ENCODE measurements around the gene NUDT14.
A peak's percentile ranks its signal among the peaks of the same experiment; 100 is the strongest.

Gene NUDT14

DNA sequence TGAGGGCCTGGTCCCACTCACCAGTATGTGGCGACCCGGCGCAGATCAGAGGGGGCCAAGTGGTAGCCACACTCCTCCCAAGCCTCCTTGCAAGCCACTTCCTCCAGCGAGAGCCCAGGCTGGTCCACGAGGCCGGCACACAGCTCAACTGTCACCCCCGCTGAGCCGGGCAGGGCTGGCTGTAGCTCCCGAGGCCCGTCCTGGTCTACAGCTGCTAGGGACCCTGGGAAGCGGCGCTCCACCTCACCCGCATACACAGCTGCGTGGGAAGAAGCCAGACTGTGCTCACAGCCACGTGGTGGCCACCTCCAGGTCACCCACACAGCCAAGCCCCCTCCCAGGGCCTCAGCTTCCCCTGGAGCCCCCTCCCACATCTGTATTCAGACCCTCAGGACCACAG is 4.6 kb downstream of the NUDT14 start:
- DNase-seq (ENCODE audit: low read depth in 3 of 3, low spot score in 1 of 3) = no peak

DNA sequence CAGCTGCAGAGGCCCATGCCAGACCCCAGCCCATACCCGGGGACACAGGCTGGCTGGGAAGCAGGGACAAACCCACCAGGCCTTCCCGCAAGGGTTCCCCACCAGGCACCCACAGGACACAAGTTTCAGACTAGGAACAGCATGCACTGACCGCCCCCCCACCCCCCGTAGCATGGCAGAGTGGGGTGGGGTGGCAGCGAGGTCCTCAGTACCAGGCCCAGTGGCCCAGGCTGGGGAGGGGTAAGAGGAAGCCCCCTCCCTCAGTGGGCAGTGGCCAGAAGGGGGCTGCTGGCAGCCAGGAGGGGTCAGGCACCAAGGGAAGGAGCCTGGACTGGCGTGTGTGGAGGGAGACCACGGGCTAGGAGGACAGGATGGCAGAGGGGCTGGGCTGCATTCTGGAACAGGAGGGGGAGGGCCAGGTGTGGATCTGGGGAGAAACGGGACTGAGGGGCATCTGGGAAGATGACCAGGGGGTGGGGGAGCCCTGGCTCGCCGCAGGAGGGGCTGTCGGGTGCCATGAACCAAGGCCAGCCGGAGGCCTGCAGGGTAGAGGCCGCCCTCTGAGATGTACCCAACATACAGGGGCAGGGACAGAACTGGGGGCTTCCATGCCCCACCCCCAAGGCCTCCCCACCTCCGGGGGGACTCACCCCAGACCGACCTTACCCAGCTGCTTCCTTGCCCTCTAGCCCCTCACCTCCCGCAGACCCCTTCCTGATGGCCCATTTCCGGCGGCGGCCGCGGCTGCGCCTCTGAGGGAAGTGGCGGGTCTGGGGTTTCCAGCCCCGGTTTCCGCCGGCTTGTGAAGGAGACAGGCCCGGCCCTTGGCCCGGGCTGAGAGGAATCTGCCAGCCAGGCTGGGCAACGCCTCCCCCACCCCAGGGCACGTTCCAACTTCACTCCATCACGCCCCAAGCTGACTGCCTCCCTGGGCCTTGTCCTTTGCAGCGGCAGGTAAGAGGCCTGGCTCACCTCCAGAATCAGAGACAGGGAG is 6.9 kb downstream of the NUDT14 start:
- DNase-seq (ENCODE audit: low read depth in 3 of 3, low spot score in 1 of 3) = no peak

DNA sequence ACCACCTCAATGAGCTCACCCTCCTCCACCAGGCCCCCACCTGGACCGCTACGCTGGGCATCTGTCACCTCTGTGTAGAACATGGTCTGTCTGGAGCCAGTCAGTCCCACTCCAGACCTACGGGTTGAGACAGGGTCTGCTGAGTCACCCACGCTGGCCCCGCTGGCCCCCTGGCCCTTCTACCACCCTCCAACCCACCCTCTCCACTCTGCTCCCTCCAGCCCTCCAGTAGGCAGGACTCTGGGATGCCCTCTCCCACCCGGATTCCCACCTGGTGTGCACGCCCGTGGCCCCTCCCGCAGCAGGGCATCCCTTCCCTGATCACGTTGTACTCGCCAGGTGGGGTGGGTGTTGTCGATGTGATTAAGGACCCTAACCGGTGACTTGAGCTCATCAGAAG is 8.0 kb downstream of the NUDT14 start:
- DNase-seq (ENCODE audit: low read depth in 3 of 3, low spot score in 1 of 3) = no peak

DNA sequence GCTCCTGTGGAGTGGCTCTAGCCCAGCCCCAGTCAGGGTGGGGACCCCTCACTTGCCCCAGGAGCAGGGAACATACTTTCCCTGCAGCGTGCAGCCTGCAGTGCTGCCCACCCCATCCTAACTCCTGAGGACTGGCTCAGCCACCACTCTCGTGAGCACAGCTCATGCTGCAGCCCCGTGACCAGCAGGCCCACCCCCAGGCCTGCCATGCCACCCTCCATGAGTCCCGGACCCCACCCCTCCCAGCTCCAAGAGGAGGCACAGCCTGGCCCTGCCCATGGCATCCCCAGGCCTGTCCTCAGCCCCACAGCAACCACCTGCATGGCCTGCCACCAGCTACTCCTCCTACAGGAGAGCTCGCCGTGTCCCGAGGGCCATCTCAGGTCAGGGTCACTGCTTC is 8.6 kb downstream of the NUDT14 start:
- no peak for DNase-seq (ENCODE audit: low read depth in 3 of 3, low spot score in 1 of 3)

DNA sequence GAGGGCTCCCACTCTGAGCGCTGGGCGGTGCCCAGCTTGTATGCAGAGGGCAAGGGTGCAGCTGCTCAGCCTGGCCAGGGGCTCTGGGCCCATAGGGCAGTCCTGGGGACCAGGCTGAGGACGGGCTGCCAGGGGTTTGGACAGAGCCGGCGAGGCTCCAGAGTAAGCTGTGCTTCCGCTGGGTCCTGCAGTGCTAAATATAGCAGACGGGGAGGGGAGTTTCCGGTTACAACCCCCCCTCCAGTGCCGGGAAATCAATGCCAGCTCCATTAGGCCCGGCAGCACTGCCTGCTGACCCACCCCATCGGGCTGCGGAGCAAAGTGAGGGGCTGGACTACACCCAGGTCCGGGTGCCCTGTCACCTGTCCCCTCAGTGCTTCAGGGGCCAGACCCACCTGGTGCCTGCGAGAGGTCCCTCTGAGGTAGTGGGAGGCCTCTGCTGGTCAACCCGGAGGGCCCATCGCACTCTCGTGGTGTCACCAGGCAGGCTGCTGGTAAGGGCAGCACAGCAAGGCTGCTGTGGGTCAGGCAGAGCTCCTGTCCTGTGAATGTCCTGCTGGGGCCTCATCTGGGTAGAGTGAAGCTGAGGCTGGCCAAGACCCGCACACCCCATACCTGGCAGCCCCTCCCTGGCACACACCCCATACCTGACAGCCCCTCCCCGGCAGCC is 10.0 kb downstream of the NUDT14 start:
- DNase-seq (ENCODE audit: low read depth in 3 of 3, low spot score in 1 of 3) = no peak

DNA sequence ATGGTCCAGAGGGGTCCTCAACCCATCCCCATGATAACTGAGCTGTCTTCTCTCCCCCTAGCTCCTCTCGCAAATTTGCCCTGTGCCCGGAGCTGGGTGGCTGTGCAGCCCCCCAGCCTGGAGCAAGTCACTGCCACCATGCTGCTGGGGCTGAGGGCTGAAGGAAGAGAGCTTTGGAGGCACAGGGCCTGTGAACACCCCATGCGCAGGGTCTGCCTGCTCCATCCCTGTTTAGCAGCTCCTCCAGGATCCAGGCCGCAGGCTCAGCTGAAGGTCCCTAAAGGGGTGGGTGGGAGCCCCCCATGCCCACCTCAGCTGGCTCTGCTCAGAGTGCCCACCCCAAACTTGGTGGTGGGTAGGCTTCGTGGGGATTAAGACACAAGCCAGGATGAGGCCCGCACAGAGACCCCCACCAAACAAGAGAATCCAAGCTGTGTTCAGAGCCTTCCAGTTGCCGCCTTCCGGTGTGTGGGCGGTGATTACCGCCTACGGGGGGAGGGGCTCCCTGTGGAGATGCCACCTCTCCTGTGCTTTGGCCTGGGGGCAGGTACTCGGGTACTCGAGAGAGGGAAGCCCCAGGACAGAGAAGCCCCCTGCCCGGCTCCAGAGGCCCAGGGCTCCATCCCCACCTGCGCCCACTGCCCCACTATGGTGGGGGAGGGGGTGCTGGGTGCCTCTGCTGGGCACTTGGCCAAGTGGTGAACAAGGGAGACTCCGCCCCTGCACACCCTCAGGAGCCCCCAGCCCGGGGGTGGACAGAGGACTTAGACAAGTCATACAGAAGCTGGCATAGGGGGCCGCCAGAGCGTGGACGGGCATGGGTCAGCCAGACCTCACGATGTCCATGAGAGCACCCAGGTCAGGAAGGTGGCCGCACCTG is 11.1 kb downstream of the NUDT14 start:
- no peak for DNase-seq (ENCODE audit: low read depth in 3 of 3, low spot score in 1 of 3)

DNA sequence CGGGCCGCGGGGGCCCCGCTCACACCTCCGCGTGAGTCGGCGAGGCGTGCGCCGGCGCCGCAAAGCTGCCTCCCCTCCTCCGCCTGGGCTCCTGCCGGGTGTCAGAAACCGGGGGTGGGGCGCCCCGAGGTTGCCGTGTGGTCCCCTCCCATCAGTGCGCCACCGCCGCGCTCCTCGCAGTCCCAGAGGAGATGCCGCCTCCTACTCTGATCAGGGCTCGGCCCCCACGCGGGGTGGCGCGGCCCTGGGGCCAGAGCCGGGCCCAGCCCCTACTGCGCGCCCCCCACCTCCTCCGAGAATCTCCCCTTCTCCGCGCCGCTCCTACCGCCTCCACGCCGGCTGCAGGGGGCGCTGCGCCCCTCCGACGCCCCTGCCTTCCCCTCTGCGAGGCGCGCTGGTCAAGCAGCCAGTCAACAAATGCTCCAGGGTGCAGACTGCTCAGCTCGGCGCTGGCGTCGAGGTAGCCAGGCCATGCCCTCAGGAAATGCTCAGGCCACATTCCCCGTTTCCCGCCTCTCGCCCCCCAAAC is 12.1 kb downstream of the NUDT14 start:
- no peak for DNase-seq (ENCODE audit: low read depth in 3 of 3, low spot score in 1 of 3)

DNA sequence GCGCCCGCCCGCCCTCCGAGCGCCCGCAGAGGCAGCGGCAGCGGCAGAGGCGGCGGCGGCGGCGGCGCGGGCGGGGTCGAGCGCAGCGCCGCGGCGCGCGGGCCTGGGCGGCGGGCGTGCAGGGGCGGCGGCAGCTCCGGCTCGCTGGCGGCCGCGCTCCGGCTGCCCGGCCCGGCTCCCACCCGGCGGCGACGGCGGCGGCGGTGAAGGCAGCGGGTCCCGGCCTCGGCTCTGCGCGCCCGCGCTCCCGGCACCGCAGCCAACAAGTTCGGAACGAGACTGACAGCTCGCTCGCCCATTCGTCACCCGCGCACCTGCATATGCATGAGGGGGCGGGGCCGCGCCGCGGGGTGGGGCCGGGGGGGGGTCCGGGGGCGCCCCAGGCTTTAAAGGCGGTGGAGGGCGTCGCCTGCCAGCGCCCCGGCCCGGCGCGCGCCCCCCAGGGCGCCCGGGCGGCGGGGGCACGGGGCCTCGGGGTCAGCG is 12.6 kb downstream of the NUDT14 start, which contains the start of gene JAG2:
JAG2 (minus strand) TSS at position 281 of the 483 bp plus-strand sequence. CDS start 356 bp downstream, outside the sequence.
- peak in 1 of 3 donors; percentile 42 for DNase-seq (ENCODE audit: low read depth in 3 of 3, low spot score in 1 of 3)

DNA sequence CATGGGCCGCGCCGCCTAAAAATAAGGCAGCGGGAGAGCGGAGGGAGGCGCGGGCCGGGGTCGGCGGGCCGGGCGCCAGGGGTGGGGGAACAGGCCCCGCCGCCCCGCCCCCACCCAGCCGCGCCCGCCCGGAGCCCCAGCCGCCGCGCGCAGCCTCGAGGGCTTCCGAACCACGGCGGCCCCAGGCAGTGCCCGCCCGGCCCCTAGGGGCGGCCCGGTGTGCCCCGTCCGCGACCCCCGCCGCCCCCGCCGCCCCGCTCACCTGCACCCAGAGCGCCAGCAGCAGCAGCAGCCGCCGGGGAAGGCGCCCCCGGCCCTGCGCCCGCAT is 13.1 kb downstream of the NUDT14 start:
- DNase-seq (ENCODE audit: low read depth in 3 of 3, low spot score in 1 of 3) = no peak

DNA sequence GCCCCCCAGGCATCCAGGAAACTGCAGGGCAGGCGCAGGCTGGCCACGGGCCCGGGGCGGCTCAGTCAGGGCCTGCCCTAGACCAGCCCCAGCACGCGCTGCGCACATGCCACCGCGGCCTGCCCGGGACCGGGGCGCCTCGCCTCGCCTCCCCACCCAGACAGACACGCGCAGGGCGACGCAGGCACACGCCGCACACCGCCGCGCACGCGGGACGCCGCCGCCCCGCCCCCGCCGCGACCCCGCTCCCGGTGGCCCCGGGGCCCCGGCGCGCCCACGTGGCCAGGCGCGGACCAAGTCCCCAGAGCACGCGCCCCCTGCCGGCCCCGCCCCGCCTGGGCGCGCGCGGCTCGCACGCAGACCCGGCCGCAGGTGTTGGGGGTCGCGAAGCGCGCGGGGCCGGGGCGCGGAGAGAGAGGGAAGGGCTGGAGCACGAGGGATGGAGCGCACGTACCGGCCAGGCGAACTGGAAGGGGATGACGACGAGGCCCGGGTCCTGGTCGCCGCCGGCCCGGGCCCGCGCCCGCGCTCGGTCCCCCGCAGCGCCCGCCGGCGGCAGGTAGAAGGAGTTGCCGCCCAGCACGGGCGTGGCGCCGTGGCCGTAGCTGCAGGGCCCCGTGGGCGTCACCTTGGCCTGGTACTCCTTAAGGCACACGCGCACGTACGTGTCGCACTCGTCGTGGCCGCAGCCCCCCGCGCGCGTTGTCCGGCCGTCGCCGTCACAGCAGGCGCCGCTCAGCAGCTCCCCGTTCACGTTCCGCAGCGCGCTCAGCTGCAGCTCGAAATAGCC is 13.6 kb downstream of the NUDT14 start:
- DNase-seq (ENCODE audit: low read depth in 3 of 3, low spot score in 1 of 3) = no peak

DNA sequence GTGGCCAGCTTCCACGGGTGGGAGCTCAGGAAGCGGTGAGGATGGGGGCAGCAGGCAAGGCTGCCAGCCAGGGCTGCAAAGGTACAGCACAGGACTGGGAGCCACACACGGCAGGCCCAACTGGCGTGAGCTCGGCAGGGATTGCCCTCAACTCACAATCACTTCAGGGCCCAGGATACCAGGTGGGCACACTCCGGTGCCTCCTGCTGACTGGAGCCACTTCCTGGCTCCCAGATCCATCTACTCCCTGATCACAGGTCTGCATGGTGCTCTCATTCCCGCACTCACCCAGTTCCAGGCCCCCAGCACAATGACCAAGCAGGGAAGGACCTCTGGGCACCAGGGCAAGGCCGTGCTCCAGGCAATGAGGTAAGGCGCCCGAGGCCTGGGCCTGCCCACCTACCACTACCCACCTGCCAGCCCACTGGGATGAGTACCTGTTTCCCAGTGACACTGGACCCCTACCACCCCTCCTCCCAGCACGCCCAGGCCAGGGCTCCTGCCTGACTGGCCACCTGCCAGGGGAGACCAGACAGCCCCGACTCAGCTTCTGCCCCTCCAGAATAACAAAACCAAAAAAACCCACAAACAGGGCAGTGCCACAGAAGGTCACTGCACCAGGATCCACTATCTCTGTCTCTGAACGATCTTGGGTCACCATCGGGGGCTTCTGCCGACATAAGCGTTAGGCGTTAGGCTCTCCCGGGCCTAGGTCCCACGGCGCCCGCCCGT is 14.4 kb downstream of the NUDT14 start:
- no peak for DNase-seq (ENCODE audit: low read depth in 3 of 3, low spot score in 1 of 3)

DNA sequence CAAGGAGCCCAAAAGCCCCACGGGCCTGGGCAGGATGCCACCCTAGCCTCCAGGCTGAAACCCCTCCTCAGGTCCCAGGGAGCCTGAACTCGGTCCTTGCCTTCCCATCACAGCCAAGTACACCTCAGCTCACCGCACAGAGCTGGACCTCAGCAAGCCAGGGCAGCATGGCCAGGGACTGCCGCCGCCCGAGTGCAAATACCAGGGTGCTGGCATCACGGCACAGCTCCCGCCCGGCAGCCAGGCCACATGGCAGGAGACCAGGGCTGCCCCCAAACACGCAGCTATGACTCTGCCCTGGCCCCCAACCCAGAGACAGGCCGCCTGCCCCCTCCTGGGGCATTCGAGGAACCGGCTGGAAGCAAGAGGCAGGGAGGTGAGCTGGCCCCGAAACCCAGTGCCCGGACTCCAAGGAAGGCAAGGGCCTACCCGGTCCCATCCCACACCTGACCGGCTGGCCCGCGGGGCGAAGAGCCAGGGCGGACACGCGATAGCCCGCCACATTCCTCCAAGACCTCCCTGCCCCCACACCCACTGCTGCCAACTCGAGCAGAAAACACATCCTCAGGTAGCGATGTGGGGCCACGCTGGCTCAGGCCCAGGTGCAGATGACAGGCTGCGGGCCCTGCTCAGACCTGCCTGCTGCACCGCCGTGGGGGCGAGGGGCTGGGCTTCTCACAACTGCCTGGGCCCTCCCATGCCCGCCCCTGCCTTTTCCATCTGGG is 15.2 kb downstream of the NUDT14 start:
- no peak for DNase-seq (ENCODE audit: low read depth in 3 of 3, low spot score in 1 of 3)

DNA sequence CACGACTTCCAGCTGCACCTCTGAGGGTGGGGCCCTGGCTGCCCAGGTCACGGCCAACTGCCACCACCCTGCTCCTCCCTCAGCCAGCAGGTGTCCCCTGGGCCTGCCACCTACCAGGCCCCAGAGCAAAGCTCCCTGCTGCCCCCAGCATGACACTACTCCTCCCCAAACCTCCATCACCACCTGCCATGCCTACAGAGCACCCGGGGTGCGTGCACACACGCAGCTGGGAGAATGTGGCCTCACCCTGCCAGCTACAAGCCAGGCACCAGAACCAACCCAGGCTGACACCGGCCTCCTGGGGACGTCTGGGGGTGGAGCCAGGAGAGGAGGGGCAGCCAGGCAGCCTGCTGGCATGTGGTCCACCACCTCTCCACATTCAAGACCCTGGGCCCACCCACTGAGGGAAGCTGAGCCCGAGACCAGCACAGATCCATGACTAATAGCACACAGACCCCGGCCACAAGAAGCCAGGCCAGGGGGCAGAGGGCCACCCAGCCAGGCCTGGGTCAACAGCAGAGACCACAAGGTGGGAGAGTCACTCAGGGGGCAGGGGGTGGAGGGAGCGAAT is 15.9 kb downstream of the NUDT14 start:
- no peak for DNase-seq (ENCODE audit: low read depth in 3 of 3, low spot score in 1 of 3)

DNA sequence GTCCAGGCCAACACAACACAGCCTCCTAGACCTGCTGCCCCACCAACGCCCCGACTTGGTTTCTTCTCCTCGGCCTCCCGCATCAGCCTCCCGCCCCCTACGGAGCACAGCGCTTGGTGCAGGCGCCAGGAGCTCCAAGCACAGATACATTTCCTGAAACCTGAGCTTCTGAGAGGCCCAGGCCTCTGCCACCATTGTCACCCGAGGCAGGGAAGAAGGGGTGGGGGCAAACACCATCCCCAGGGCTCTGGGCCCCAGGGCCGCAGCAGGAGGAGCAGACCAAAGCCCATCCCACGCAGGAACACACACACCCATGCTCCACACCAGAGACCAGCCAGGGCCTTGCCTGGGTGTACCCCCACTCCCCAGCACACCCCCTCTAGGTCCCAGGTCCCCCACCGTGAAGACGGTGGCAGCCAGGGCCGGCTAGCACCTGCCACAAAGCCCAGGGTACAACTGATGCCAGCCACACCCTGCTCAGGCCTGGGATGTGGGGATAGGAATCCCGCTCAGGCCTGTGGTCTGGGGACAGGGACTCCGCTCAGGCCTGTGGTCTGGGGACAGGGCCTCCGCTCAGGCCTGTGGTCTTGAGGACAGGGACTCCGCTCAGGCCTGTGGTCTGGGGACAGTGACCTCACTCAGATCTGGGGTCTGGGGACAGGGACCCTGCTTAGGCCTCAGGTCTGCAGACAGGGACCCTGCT is 17.9 kb downstream of the NUDT14 start:
- DNase-seq (ENCODE audit: low read depth in 3 of 3, low spot score in 1 of 3) = no peak

DNA sequence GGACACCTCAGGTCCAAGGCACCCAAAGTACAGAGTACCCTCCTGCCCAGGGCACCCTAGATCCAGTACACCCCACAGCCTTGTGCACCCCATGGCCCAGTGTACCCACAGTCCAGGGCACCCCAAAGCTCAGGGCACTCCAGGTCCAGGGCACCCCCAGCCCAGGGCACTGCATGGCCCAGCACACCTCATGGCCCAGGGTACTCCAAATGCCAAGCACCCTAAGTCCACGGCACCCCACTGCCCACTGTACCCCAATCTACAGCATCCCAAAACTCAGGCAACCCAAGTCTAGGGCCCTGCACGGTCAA is 18.5 kb downstream of the NUDT14 start:
- DNase-seq (ENCODE audit: low read depth in 3 of 3, low spot score in 1 of 3) = no peak

DNA sequence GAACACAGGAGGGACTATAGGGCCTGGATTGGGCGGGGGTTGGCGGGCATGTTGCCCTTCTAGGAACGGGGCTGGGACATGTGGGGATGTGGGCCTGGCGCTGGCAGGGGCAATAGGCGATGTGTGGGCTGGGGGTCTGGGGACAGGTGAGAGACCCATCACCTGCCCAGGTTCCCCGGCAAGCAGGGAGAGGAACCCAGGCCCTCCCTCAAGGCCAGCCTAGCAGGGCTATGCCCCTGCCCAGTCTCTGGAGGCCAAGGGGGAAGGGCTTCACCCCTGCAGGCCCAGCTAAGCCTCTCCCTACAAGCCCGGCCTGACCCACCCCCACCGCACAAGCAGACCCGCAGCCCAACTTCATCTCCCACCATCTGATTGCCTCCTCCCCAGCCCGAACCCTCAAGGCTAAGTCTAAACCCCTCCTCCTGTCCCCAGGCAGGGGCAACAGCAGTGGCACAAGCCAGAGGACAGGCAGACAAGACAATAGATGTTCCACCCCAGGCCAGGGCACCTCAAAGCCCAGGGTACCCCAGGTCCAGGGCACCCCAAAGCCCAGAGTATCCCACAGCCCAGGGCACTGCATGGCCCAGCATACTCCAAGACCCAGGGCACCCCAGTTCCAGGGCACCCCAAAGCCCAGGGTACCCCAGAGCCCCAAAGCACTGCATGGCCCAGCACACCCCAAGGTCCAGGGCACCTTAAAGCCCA is 19.0 kb downstream of the NUDT14 start:
- DNase-seq (ENCODE audit: low read depth in 3 of 3, low spot score in 1 of 3) = no peak

DNA sequence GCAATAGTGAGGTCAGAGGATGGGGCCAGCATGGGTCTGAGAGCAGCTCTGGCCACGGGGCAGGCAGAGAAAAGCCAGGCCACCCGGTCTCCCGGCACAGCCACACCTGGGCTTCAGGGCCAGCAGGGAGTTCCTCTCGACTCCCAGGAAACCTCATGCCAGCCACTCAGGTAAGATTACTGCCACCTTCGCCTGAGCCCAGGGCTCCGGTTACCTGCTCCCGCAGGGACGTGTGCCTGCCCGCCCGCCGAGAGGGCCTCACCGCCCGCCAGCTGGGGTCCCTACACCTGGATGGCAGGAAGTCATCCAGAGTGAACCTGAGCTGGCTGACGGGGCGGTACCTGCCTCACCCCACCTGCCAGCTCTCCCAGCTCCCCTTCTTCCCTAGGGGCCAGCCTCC is 19.8 kb downstream of the NUDT14 start:
- DNase-seq (ENCODE audit: low read depth in 3 of 3, low spot score in 1 of 3) = no peak

DNA sequence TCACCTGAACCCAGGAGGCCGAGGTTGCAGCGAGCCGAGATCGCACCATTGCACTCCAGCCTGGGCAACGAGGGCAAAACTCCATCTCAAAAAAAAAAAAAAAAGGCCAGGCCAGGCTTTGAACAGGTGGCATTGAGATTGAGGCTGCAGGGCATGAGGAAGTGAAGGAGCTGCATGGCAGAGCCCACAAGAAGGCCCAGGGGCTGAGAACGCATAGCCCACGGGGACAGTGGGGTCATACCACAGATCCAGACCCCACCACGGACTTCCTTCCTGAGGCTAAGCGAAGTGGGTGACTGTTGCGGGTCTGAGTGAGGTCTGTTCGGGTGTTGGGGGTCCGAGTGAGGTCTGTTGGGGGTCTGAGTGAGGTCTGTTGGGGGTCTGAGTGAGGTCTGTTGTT is 20.3 kb downstream of the NUDT14 start:
- no peak for DNase-seq (ENCODE audit: low read depth in 3 of 3, low spot score in 1 of 3)

Measured in stimulated activated CD4-positive, alpha-beta T cell treated with anti-CD3 and anti-CD28 coated beads, TNF-alpha, amount 100 ng/mL, for 1 hour (primary cell).